ENCODE data around the gene MAP2K6. TPM values are rescaled to one million over a fixed set of nuclear protein-coding genes. Genes with fewer than 3 reads are reported as not detected.

Gene MAP2K6
- total and polyA plus RNA-seq, 10 donors, result 3.4 to 36.3 (median 10.2) TPM

GRCh38 chr17:69572747-69573146 is 158.2 kb downstream of the MAP2K6 start:
- Histone ChIP-seq H3K9me3 (no peaks in the 10 kb centered on the region), H3K4me1 (peaks cover 7 to 37% (median 19%) of the 10 kb centered on the region in 6 donors), H3K4me3 (no peak overlapping the region), H3K36me3 (no peaks in the 10 kb centered on the region), H3K27ac (no peak overlapping the region), H3K27me3 (replicated peaks in 1 of 7) (no peaks in the 10 kb centered on the region)
- 72 to 80% (median 77%) methylated on average over 3 of the region's 3 CpGs for WGBS, 5 donors
- intact Hi-C loops (cut with DNase I; ENCODE audit: low total_unique reads), result loop anchor here (10.0 kb wide), 1 partner anchor 572 kb away; no protein-coding TSS in a partner anchor
- DNase-seq, result no peak
- TF ChIP-seq POLR2A (IDR thresholded peaks at IDR 0.05) (no peak), POLR2AphosphoS5 (IDR thresholded peaks at IDR 0.05) (no peak)
- TF ChIP-seq, protein P1, sequence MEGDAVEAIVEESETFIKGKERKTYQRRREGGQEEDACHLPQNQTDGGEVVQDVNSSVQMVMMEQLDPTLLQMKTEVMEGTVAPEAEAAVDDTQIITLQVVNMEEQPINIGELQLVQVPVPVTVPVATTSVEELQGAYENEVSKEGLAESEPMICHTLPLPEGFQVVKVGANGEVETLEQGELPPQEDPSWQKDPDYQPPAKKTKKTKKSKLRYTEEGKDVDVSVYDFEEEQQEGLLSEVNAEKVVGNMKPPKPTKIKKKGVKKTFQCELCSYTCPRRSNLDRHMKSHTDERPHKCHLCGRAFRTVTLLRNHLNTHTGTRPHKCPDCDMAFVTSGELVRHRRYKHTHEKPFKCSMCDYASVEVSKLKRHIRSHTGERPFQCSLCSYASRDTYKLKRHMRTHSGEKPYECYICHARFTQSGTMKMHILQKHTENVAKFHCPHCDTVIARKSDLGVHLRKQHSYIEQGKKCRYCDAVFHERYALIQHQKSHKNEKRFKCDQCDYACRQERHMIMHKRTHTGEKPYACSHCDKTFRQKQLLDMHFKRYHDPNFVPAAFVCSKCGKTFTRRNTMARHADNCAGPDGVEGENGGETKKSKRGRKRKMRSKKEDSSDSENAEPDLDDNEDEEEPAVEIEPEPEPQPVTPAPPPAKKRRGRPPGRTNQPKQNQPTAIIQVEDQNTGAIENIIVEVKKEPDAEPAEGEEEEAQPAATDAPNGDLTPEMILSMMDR (IDR thresholded peaks at IDR 0.05 in 8 of 11, conservative IDR thresholded peaks at IDR 0.05 in 3 of 11), result no peak

GRCh38 chr17:69573396-69573795 is 158.9 kb downstream of the MAP2K6 start:
- WGBS, 5 donors, result 71 to 88% (median 76%) methylated on average over 2 of the region's 2 CpGs
- H3K4me3 ChIP-seq, result no peak overlapping the region
- H3K27ac ChIP-seq, result no peak overlapping the region
- no peak for DNase-seq
- intact Hi-C loops (cut with DNase I; ENCODE audit: low total_unique reads), result loop anchor here (10.0 kb wide), 1 partner anchor 571 kb away; no protein-coding TSS in a partner anchor
- H3K27me3 ChIP-seq (replicated peaks in 1 of 7), result no peaks in the 10 kb centered on the region
- TF ChIP-seq POLR2AphosphoS5 (IDR thresholded peaks at IDR 0.05) (no peak), POLR2A (IDR thresholded peaks at IDR 0.05) (no peak)
- TF ChIP-seq, protein P1 (IDR thresholded peaks at IDR 0.05 in 8 of 11, conservative IDR thresholded peaks at IDR 0.05 in 3 of 11), result no peak
- H3K4me1 ChIP-seq, result peaks cover 7 to 37% (median 19%) of the 10 kb centered on the region in 6 donors
- no peaks in the 10 kb centered on the region for H3K36me3 ChIP-seq
- H3K9me3 ChIP-seq, result no peaks in the 10 kb centered on the region

- Histone ChIP-seq H3K9me3 (no peaks in the 10 kb centered on the region), H3K27ac (peak overlapping the region in 4 of 8 donors; percentile 7 to 67 (median 57)), H3K27me3 (replicated peaks in 1 of 7) (no peaks in the 10 kb centered on the region), H3K36me3 (no peaks in the 10 kb centered on the region), H3K4me1 (peaks cover 7 to 29% (median 15%) of the 10 kb centered on the region in 6 donors), H3K4me3 (no peak overlapping the region)
- intact Hi-C loops (cut with DNase I; ENCODE audit: low total_unique reads), result loop anchor here (10.0 kb wide), 1 partner anchor 570 kb away; no protein-coding TSS in a partner anchor
- WGBS, 5 donors, result 70 to 76% (median 74%) methylated on average over 10 of the region's 10 CpGs
- TF ChIP-seq, protein P1 (IDR thresholded peaks at IDR 0.05 in 8 of 11, conservative IDR thresholded peaks at IDR 0.05 in 3 of 11), result no peak
- no peak for TF ChIP-seq POLR2AphosphoS5 (IDR thresholded peaks at IDR 0.05)
- TF ChIP-seq POLR2A (IDR thresholded peaks at IDR 0.05), result no peak
- no peak for DNase-seq
Observed at GRCh38 chr17:69574257-69575197, 160.0 kb downstream of the MAP2K6 start.

DNA sequence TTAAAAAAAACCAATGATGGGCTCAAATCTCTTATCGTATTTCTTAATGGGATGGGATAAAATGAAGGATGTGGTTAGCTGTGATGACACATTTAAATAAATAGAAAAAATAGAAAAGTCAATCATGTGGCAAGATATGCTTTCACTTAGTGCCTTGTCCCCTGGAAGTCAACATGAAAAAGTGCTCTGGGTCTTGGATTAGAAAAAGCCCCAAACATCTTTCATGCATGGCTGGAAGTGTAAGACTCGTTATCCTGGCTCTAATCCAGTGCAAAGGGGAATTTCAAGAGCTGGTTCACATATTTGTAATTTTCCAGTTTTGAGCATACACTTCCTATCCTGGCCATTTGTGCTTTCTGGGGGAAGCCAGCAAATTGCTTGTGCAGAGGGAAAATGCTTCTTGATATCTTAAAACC is 160.9 kb downstream of the MAP2K6 start:
- 9 to 20% (median 13%) methylated on average over 2 of the region's 2 CpGs for WGBS, 5 donors
- no peak overlapping the region for H3K4me3 ChIP-seq
- TF ChIP-seq POLR2AphosphoS5 (IDR thresholded peaks at IDR 0.05), result no peak
- no peak for TF ChIP-seq POLR2A (IDR thresholded peaks at IDR 0.05)
- TF ChIP-seq, protein P1 (IDR thresholded peaks at IDR 0.05 in 8 of 11, conservative IDR thresholded peaks at IDR 0.05 in 3 of 11), result no peak
- no peaks in the 10 kb centered on the region for H3K36me3 ChIP-seq
- H3K9me3 ChIP-seq, result no peaks in the 10 kb centered on the region
- no peak for DNase-seq
- peak overlapping the region in 6 of 8 donors; percentile 7 to 67 (median 54) for H3K27ac ChIP-seq
- intact Hi-C loops (cut with DNase I; ENCODE audit: low total_unique reads), result loop anchor here (10.0 kb wide), 1 partner anchor 569 kb away; no protein-coding TSS in a partner anchor
- peaks cover 6 to 27% (median 13%) of the 10 kb centered on the region in 6 donors for H3K4me1 ChIP-seq
- H3K27me3 ChIP-seq (replicated peaks in 1 of 7), result no peaks in the 10 kb centered on the region

Data from spleen (tissue), 11 donors.